ENCODE results near the gene ADAMTS2.

The ADAMTS2 gene

DNA sequence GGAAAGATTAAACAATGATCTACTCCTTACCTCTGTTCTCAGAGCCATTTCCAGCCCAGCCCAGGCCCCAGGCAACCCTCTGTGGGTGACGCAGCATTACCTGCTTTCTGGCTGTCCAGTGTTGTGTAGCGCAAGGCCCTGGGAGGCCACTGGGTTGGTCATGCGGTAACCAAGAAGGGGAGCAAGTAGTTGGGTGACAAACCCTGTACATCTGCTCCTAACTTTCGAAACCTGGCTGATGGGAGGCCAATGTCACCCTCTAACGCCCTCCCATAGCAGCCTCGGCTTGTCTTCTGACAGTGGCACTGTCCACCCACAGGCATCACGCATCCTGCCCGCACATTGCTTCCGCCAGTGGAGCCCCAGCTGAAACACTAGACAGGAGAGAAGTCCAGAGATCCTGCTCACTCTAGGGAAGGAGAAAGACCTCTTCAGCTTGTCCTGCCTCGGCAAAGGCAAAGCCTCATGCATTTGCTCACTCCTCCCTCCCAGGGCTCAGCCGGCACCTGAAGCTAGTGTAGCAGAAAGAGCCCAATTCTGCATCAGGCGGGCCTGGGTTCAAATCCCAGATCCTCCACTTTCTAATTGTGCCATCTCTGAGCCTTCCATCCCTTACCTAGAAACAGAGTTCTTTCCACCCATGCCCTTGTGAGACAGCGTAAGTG is 94.6 kb downstream of the ADAMTS2 start:
- Histone ChIP-seq H3K4me2 (ENCODE audit: low read length, poor library complexity, severe bottlenecking) (no peak overlapping the region), H3K23ac (ENCODE audit: low read length in 2 of 2) (no peak overlapping the region), H2AFZ (ENCODE audit: low read depth, low read length) (no peak overlapping the region), H2BK120ac (ENCODE audit: low read depth, low read length) (no peak overlapping the region), H3K4me3 (ENCODE audit: insufficient read depth in 1 of 2, low read depth in 1 of 2, low read length in 2 of 2) (no peak overlapping the region), H3K4ac (ENCODE audit: low read depth in 1 of 2, low read length in 2 of 2) (no peak overlapping the region), H3K79me1 (replicated peaks; ENCODE audit: low read length, poor library complexity, severe bottlenecking) (no peaks in the 10 kb centered on the region), H3K4me1 (ENCODE audit: control insufficient read depth, insufficient read depth, low read depth, low read length) (no peaks in the 10 kb centered on the region), H2BK15ac (ENCODE audit: low read depth, poor library complexity, severe bottlenecking) (peak overlapping the region; percentile 16), H3K14ac (ENCODE audit: low read length in 2 of 2) (no peak overlapping the region), H3K27me3 (ENCODE audit: control insufficient read depth in 1 of 2, insufficient read depth in 1 of 2, low read length in 2 of 2) (no peaks in the 10 kb centered on the region), H2BK12ac (ENCODE audit: low read length in 2 of 2) (no peak overlapping the region), H3K9ac (ENCODE audit: low read length) (no peak overlapping the region), H3K18ac (ENCODE audit: low read depth in 1 of 2, low read length in 2 of 2) (no peak overlapping the region), H3K27ac (ENCODE audit: low read length, poor library complexity, severe bottlenecking) (no peak overlapping the region), H3K36me3 (ENCODE audit: control insufficient read depth in 1 of 2, insufficient read depth in 2 of 2, low read depth in 1 of 2, low read length in 2 of 2) (peaks cover 0 to 13% of the 10 kb centered on the region in 2 experiments), H2BK5ac (ENCODE audit: low read depth, low read length, poor library complexity, severe bottlenecking) (no peak overlapping the region), H4K8ac (ENCODE audit: low read length) (no peak overlapping the region), H4K91ac (ENCODE audit: low read length) (peak overlapping the region; percentile 0), H3K9me3 (ENCODE audit: control insufficient read depth, low read length) (no peaks in the 10 kb centered on the region), H2AK5ac (ENCODE audit: low read length, severe bottlenecking) (no peak overlapping the region)
- WGBS = 95% methylated on average over 13 of the region's 13 CpGs
- DNase-seq = no peak

DNA sequence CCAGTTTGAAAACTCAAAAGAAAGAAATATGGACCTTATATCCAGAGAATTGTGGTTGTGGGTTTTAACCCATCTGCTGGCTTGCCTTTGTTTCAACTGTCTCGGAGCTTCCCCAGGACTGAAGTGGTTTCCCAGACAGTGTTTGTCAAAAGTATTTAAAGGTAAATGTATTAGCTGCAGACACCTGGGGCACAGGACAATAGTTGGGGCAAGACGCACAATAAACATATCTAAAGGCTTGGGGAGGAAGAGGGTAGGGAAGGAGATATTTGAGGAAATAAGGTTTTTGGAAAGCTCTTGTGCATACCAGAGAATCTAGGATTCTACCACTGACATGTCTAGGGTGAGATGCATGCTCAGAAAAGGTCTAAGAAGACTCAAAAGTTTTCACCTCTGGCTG is 99.0 kb downstream of the ADAMTS2 start:
- Histone ChIP-seq H3K4me1 (ENCODE audit: control insufficient read depth, insufficient read depth, low read depth, low read length) (no peaks in the 10 kb centered on the region), H3K36me3 (ENCODE audit: control insufficient read depth in 1 of 2, insufficient read depth in 2 of 2, low read depth in 1 of 2, low read length in 2 of 2) (peaks cover 0 to 3% of the 10 kb centered on the region in 2 experiments), H3K23ac (ENCODE audit: low read length in 2 of 2) (no peak overlapping the region), H4K8ac (ENCODE audit: low read length) (no peak overlapping the region), H3K9me3 (ENCODE audit: control insufficient read depth, low read length) (no peaks in the 10 kb centered on the region), H3K27me3 (ENCODE audit: control insufficient read depth in 1 of 2, insufficient read depth in 1 of 2, low read length in 2 of 2) (no peaks in the 10 kb centered on the region), H3K27ac (ENCODE audit: low read length, poor library complexity, severe bottlenecking) (no peak overlapping the region), H2BK12ac (ENCODE audit: low read length in 2 of 2) (no peak overlapping the region), H3K4me3 (ENCODE audit: insufficient read depth in 1 of 2, low read depth in 1 of 2, low read length in 2 of 2) (no peak overlapping the region), H4K91ac (ENCODE audit: low read length) (no peak overlapping the region), H3K4me2 (ENCODE audit: low read length, poor library complexity, severe bottlenecking) (no peak overlapping the region), H3K18ac (ENCODE audit: low read depth in 1 of 2, low read length in 2 of 2) (no peak overlapping the region), H3K9ac (ENCODE audit: low read length) (no peak overlapping the region), H3K14ac (ENCODE audit: low read length in 2 of 2) (no peak overlapping the region), H3K4ac (ENCODE audit: low read depth in 1 of 2, low read length in 2 of 2) (no peak overlapping the region), H2AK5ac (ENCODE audit: low read length, severe bottlenecking) (no peak overlapping the region), H3K79me1 (replicated peaks; ENCODE audit: low read length, poor library complexity, severe bottlenecking) (no peaks in the 10 kb centered on the region), H2BK5ac (ENCODE audit: low read depth, low read length, poor library complexity, severe bottlenecking) (no peak overlapping the region), H2BK15ac (ENCODE audit: low read depth, poor library complexity, severe bottlenecking) (no peak overlapping the region), H2BK120ac (ENCODE audit: low read depth, low read length) (no peak overlapping the region), H2AFZ (ENCODE audit: low read depth, low read length) (no peak overlapping the region)
- WGBS = 95% methylated on average over 2 of the region's 2 CpGs
- DNase-seq = no peak

DNA sequence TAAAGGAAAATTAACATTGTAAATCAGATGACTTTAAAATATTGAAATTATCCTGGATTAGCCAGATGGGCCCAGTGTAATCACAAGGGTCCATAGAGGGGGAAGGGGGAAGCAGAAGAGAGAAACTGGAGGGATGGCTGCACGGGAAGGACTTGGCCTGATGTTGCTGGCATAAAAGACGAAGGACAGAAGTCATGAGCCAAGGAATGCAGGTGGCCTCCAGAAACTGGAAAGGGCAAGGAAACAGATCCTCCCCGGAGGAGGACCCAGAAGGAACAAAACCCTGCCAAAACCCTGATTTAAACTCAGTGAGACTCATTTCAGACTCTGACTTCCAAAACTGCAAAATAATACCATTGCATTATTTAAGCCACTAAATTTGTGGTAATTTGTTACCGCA is 100.2 kb downstream of the ADAMTS2 start:
- no peak for DNase-seq
- no peak overlapping the region for H3K27ac ChIP-seq (ENCODE audit: low read length, poor library complexity, severe bottlenecking)
- no peak overlapping the region for H2BK120ac ChIP-seq (ENCODE audit: low read depth, low read length)
- H4K91ac ChIP-seq (ENCODE audit: low read length) = no peak overlapping the region
- no peak overlapping the region for H4K8ac ChIP-seq (ENCODE audit: low read length)
- WGBS = 93% methylated on average over 3 of the region's 4 CpGs
- H3K36me3 ChIP-seq (ENCODE audit: control insufficient read depth in 1 of 2, insufficient read depth in 2 of 2, low read depth in 1 of 2, low read length in 2 of 2) = peaks cover 0 to 4% of the 10 kb centered on the region in 2 experiments
- no peak overlapping the region for H3K23ac ChIP-seq (ENCODE audit: low read length in 2 of 2)
- H2AK5ac ChIP-seq (ENCODE audit: low read length, severe bottlenecking) = no peak overlapping the region
- no peak overlapping the region for H2BK15ac ChIP-seq (ENCODE audit: low read depth, poor library complexity, severe bottlenecking)
- H2AFZ ChIP-seq (ENCODE audit: low read depth, low read length) = no peak overlapping the region
- H2BK12ac ChIP-seq (ENCODE audit: low read length in 2 of 2) = no peak overlapping the region
- no peak overlapping the region for H3K18ac ChIP-seq (ENCODE audit: low read depth in 1 of 2, low read length in 2 of 2)
- H3K79me1 ChIP-seq (replicated peaks; ENCODE audit: low read length, poor library complexity, severe bottlenecking) = no peaks in the 10 kb centered on the region
- no peaks in the 10 kb centered on the region for H3K9me3 ChIP-seq (ENCODE audit: control insufficient read depth, low read length)
- no peak overlapping the region for H3K4me3 ChIP-seq (ENCODE audit: insufficient read depth in 1 of 2, low read depth in 1 of 2, low read length in 2 of 2)
- H2BK5ac ChIP-seq (ENCODE audit: low read depth, low read length, poor library complexity, severe bottlenecking) = no peak overlapping the region
- H3K27me3 ChIP-seq (ENCODE audit: control insufficient read depth in 1 of 2, insufficient read depth in 1 of 2, low read length in 2 of 2) = no peaks in the 10 kb centered on the region
- H3K9ac ChIP-seq (ENCODE audit: low read length) = no peak overlapping the region
- no peak overlapping the region for H3K14ac ChIP-seq (ENCODE audit: low read length in 2 of 2)
- H3K4ac ChIP-seq (ENCODE audit: low read depth in 1 of 2, low read length in 2 of 2) = no peak overlapping the region
- no peaks in the 10 kb centered on the region for H3K4me1 ChIP-seq (ENCODE audit: control insufficient read depth, insufficient read depth, low read depth, low read length)
- H3K4me2 ChIP-seq (ENCODE audit: low read length, poor library complexity, severe bottlenecking) = no peak overlapping the region

DNA sequence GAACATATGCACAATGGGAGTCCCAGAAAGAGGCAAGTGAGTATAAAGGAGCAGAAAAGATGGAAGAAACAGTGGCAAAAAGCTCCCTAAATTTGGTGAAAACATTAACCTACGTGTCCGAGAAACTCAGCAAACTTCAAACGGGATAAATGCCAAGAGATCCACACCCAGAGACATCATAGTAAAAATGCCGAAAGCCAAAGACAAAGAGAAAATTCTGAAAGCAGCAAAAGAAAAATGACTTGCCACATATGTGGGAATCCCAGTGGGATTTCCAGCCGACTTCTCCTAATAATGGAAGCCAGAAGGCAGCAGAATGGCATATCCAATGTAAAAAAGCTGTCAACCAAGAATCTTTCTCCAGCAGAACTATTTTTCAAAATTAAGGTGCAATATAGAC is 101.2 kb downstream of the ADAMTS2 start:
- Histone ChIP-seq H3K4me1 (ENCODE audit: control insufficient read depth, insufficient read depth, low read depth, low read length) (no peaks in the 10 kb centered on the region), H3K14ac (ENCODE audit: low read length in 2 of 2) (no peak overlapping the region), H2BK5ac (ENCODE audit: low read depth, low read length, poor library complexity, severe bottlenecking) (no peak overlapping the region), H3K4ac (ENCODE audit: low read depth in 1 of 2, low read length in 2 of 2) (no peak overlapping the region), H3K36me3 (ENCODE audit: control insufficient read depth in 1 of 2, insufficient read depth in 2 of 2, low read depth in 1 of 2, low read length in 2 of 2) (peaks cover 0 to 14% of the 10 kb centered on the region in 2 experiments), H2BK120ac (ENCODE audit: low read depth, low read length) (no peak overlapping the region), H3K9me3 (ENCODE audit: control insufficient read depth, low read length) (no peaks in the 10 kb centered on the region), H3K9ac (ENCODE audit: low read length) (peak overlapping the region; percentile 30), H3K18ac (ENCODE audit: low read depth in 1 of 2, low read length in 2 of 2) (no peak overlapping the region), H2AK5ac (ENCODE audit: low read length, severe bottlenecking) (no peak overlapping the region), H2BK12ac (ENCODE audit: low read length in 2 of 2) (no peak overlapping the region), H3K27me3 (ENCODE audit: control insufficient read depth in 1 of 2, insufficient read depth in 1 of 2, low read length in 2 of 2) (no peaks in the 10 kb centered on the region), H4K91ac (ENCODE audit: low read length) (no peak overlapping the region), H3K23ac (ENCODE audit: low read length in 2 of 2) (no peak overlapping the region), H3K79me1 (replicated peaks; ENCODE audit: low read length, poor library complexity, severe bottlenecking) (no peaks in the 10 kb centered on the region), H3K4me2 (ENCODE audit: low read length, poor library complexity, severe bottlenecking) (no peak overlapping the region), H3K27ac (ENCODE audit: low read length, poor library complexity, severe bottlenecking) (no peak overlapping the region), H4K8ac (ENCODE audit: low read length) (no peak overlapping the region), H3K4me3 (ENCODE audit: insufficient read depth in 1 of 2, low read depth in 1 of 2, low read length in 2 of 2) (peak overlapping the region in 1 of 2 experiments; percentile 54), H2BK15ac (ENCODE audit: low read depth, poor library complexity, severe bottlenecking) (no peak overlapping the region), H2AFZ (ENCODE audit: low read depth, low read length) (no peak overlapping the region)
- no peak for DNase-seq
- WGBS = 84% methylated on average over 5 of the region's 5 CpGs
